NCI-H2081 (cell line): Measurements from ENCODE around the gene PCGF1.
"Not testable (repeated sequence)": the region's sequence is repeated elsewhere in the genome, so short reads cannot be mapped to it uniquely, and the experiment has no call there.

Source experiments
- DNase-seq, 2 experiments: peaks; one replicate each; lab custom pipeline; 2025; lab: John Stamatoyannopoulos, UW

The PCGF1 gene

DNA sequence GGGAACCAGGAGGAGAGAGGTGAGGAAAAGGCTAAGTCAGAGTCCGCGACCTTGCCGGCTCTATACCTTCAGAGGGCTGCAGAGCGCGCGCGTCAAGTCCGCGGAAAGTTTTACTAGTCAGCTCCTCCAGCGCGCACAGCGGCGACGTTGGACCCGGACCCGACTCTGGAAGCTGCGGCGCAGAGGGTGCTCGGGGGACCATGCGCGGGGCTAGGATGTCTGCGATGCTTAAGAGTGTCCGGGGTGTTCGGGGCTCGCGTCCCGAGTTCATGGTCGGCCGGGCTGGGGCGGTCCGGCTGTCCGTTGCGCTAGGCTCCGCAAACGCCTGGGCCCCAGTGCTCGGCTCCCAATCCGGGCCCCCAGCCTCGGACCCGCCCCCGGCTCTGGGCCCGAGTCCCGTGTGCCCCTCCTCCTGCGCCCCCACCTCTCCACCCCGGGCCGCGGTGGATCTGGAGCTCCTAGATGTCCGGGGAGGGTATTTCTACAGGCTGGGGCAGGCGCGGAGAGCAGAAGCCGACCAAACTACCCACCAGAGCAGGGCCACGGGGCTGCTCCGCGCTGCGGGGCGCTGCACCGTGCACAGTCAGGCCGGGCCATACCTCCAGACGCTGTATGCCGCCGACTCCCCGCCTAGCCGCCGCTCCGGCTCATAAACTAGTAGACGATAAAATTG is 8.1 kb downstream of the PCGF1 start, which contains the start of gene LBX2:
LBX2 (minus strand) TSS at position 337 of the 673 bp plus-strand sequence; CDS start at position 271, 66 bp downstream.
- no peak for DNase-seq

DNA sequence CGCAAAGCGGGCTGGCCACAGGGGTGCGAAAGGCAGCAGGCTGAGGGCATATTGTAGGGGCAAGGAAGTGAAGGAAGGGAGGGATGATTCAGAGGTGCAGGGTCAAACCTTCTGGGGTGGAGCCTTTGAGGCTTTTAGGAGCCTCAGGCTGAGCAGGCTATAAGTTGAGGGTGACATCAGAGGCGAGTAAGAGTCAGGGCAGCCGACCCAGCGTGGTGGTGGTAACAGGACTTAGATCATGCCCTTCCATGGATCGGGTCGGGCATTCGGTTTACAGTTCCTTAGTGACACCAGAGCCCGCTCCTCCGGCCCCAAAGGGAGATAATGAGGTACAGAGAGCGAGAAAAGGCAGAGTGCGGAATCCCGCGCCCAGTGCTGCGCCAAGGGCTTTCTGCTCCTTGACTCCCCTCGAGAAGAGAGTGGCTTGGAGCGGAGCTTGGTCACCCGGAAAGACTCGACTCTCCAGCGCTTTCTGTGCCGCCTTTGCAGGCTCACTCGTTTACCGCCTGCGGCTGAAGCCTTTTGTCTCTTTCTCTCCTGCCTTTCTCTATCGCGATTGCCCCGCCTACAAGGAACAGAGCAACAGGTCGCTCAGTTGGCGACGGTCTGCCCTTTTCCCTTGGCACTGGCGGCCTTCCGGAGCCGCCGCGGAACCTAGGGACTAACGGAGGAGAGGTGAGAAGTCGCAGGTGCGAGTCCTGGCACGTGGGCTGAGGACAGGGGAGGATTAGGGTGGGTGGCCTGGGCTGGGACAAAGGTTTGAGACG is 8.8 kb downstream of the PCGF1 start:
- no peak for DNase-seq

DNA sequence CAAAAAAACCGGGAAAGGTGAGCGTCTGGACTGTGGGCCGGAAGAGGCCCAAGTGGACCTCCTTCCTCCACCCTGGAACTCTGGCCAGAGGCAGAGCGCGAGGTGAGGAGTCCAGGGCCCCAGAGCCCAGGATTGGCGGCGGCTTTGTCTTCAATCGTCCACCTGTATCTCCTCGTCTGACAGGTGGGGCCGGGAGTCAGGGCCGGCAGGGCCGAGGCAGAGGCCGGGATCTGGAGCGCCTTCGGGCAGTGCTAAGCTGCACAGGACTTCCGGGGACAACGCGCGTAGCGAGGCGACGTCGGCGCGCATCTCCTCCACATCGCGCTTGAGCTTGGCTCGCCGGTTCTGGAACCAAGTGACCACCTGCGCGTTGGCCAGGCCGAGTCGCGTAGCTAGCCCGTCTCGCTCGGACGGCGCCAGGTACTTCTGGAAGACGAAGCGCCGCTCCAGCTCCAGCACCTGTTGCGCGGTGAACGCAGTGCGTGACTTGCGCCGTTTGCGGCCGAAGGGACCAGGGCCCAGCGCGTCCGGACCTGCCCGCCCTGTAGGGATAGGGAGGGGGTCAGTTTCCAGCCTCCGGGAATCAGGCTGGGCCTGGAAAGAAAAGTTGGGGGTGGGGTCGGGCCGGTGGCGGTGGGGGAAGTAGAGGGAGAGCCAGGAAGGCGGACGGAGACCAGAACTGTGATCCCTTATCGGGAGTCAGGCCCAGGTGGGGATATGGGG is 9.6 kb downstream of the PCGF1 start:
- no peak for DNase-seq

DNA sequence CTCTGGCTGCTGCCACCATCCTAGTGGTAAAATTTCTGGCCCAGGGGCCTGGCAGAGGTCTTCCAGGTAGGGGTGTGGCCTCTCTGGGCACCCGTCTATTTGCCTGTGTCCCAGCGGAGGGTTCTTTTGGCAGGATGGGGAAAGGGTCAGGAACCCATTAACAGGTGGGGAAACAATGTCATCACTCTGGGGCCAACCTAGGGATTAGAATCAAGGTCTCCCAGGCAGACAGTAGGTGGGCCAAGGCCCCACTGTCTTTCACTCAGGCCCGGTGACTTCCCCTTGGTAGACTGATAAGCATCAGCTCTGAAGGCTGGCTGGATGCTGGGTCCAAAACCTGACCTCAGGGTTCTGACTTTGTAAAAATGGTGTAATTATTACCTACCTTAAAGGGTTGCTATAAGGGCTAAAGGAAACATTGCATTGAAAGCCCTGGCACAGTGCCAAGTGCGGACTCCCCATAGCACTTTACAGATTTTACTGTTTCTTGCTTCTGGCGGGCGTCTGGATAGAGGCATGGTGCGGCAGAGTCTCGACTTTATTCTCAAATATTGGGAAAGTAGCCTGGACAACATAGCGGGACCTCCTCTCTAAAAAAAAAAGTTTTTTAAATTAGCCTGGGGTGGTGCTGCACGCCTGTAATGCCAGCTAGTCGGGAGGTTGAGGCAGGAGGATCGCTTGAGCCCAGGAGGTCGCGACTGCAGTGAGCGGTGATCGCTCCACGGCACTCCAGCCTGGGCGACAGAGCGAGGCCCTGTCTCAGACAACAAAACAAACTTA is 10.3 kb downstream of the PCGF1 start:
- DNase-seq: no peak

DNA sequence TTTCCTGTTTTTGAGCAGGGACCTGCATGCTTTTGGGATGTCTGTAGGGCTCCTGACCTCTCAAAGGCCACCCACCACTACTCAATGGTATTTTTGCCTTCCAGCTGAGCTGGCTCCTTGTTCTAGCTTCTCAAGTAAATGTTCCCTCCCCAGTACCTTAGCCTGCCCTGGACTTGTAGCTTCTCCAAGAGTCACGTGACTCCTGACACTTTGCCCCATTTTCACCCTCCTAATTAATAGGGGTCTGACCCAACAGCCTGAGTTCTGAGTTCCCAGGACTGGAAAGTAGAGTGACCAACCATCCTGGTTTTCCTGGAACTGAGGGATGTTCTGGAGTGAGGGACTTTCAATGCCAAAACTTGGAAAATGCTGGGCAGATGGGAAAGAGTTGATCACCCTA is 12.1 kb downstream of the PCGF1 start:
- DNase-seq: no peak

- DNase-seq: no peak
Observed at GRCh38 chr2:74493546-74493945, 13.9 kb downstream of the PCGF1 start.

DNA sequence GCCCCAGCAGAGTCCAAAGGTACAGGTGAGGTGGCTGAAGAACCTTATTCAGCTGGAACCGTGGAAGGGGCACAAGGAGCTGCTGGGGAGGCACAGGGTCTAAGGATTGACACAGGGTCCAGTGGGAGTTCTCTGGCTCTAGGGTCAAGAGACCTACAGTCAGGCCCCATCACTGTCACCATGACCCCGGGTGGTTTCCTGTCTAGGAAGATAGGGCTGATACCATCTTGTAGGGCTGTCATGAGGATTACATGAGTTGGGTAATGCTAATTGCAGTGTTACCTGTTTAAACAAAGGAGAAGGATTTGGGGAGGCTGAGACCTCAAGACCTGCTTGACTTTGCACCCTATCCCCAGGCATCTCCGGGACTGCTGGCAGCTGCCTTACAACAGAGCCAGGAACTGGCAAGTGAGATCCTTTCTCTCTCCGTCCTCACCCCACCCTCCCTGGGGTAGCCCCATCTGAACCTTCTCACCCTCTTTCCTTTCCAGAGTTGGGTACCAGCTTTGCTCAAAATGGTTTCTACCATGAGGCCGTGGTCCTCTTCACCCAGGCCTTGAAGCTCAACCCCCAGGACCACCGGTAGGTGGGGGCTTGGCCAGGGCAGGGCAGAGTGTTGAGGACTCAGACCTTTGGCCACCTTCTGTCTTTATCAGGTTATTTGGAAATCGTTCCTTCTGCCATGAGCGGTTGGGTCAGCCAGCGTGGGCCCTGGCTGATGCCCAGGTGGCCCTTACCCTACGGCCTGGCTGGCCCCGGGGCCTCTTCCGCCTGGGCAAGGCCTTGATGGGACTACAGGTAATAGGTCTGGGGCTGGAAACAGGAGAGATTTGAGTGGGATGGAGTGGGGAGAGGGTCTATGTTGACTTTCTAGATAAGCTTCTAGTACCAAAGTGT is 15.6 kb downstream of the PCGF1 start:
- DNase-seq: no peak

- DNase-seq: no peak
Observed at GRCh38 chr2:74489906-74490305, 17.6 kb downstream of the PCGF1 start.

DNA sequence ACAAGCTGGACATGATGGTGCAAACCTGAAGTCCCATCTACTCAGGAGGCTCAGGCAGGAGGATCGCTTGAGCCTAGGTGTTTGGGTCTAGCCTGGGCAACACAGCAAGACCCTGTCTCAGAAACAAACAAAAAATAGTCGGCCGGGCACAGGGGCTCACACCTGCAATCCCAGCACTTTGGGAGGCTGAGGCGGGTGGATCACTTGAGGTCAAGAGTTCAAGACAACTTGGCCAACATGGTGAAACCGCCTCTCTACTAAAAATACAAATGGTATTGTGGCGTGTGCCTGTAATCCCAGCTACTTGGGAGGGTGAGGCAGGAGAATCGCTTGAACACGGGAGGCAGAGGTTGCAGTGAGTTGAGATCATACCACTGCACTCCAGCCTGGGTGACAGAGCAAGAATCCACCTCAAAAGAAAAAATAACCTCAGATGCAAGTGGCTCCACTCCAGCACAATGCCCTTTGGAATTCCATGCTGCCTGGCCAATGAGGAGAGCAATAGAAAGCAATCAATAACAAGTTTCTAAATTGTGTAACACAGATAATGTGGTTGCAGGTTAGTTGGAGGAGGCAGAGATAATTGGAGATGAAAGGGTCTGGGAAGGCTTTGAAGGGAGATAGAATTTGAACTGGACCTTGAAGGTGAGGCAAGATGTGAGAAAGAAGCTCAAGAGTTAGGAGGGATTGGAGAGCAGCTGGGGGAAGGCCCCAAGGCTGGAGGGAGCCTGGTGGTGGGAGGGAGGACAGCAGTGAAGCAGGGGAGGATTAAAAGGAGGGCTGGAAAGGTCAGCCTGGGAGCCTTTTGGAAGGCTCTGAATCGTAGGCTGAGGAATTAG is 18.6 kb downstream of the PCGF1 start:
- no peak for DNase-seq

DNA sequence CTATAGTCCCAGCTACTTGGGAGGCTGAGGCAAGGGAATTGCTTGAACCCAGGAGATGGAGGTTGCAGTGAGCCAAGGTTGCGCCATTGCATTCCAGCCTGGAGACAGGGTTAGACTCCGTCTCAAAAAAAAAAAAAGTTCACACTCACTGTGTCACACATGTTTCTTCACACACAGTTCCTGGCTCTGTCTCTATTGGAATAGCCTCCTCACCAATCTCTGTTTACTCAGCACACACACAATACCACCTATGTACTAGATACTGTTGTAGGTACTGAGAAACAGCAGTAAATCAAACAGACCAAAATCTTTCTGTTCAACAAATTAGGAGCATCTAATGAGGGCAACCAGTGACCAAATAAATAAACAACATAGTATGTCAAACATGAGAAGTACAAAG is 21.4 kb downstream of the PCGF1 start:
- no peak for DNase-seq

GRCh38 chr2:74483675-74484164 is 23.8 kb downstream of the PCGF1 start:
- not testable (repeated sequence) for DNase-seq

GRCh38 chr2:74482801-74483674 is 24.5 kb downstream of the PCGF1 start, which contains the start of the genes CCDC142 and TTC31:
Gene CCDC142, minus strand, starts transcription at chr2:74482998. Its CDS starts 161 bp downstream, at chr2:74482837.
Gene TTC31, plus strand, starts transcription at chr2:74483081. Its CDS starts 15 bp downstream, at chr2:74483096.
- DNase-seq: peak; percentile 92 to 96

GRCh38 chr2:74481961-74482800 is 25.3 kb downstream of the PCGF1 start:
- DNase-seq: peak; percentile 45 to 62

DNA sequence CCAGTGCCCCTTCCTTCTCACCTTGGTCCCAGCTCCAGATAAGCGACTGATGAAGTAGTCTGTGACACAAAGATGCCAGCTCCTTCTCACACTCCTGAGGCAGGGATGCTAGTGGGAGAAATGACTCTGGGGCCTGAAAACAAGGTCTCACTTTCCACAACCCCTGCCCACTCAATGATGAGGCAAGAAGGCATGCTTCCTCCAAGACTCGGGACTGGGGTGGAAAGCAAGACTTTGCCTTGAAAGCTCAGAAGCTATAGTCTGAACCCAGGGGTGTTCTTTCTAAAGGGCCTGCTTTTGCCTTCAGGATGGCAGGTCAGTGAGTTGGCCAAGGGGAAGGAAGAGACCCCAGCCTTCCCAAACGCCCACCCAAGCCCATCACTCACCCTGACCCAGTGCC is 26.1 kb downstream of the PCGF1 start:
- no peak for DNase-seq

GRCh38 chr2:74474899-74475298 is 32.6 kb downstream of the PCGF1 start:
- DNase-seq: no peak

- no peak for DNase-seq
Observed at GRCh38 chr2:74474481-74474880, 33.0 kb downstream of the PCGF1 start.

GRCh38 chr2:74472945-74473258 is 34.6 kb downstream of the PCGF1 start:
- no peak for DNase-seq
